ENCODE results near the gene SMIM27.
A peak's percentile ranks its signal among the peaks of the same experiment; 100 is the strongest.

Gene SMIM27

DNA sequence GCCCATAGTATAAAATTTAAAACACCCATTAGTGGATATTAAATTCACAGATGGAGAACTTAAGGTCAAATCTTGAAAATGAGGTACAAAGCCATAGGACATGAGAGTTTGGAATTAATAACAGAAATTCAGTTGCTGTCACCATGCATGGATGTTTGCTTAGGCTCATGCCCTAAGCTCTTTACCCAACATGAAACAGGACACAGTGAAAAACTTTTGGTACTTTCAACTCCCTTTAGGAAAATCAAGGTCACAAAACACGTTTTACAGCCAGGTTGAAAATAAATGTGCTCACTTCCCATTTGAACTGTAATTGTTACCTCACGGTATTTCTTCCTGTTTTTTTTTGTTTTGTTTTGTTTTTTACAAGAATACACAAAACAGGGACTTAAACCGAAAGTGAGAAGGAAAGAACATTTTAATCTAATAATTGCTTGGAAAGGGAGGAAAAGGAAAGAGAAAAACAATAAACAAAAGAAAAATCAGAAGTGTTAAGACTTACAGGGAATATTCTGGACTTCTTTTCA lies 6.3 kb downstream of the SMIM27 start:
- no peak for DNase-seq (ENCODE audit: low spot score)

DNA sequence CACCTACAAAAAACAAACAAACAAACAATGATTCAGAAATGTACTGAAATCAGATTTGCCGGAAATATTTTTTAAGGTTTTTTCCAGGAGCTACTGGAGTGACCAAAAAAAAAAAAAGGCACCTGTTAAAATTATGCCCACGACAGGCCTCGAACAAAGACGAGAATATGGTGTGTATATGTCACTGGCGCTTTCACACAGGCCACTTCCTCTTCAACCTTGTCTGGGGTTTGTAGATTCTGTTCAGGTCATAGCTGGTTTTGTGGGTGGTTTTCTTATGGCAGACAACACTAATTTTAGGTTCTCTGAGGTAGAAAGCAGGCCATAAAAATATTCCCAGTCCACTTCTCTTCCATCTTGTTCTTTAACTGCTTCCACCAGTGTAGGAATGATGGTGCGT lies 13.8 kb downstream of the SMIM27 start:
- DNase-seq (ENCODE audit: low spot score), result no peak

GRCh38 chr9:32566770-32567169 lies 14.6 kb downstream of the SMIM27 start:
- DNase-seq (ENCODE audit: low spot score), result no peak

- no peak for DNase-seq (ENCODE audit: low spot score)
Observed at GRCh38 chr9:32570262-32570661, 18.1 kb downstream of the SMIM27 start.

GRCh38 chr9:32571969-32572899 lies 20.1 kb downstream of the SMIM27 start:
- peak; percentile 49 for DNase-seq (ENCODE audit: low spot score)

DNA sequence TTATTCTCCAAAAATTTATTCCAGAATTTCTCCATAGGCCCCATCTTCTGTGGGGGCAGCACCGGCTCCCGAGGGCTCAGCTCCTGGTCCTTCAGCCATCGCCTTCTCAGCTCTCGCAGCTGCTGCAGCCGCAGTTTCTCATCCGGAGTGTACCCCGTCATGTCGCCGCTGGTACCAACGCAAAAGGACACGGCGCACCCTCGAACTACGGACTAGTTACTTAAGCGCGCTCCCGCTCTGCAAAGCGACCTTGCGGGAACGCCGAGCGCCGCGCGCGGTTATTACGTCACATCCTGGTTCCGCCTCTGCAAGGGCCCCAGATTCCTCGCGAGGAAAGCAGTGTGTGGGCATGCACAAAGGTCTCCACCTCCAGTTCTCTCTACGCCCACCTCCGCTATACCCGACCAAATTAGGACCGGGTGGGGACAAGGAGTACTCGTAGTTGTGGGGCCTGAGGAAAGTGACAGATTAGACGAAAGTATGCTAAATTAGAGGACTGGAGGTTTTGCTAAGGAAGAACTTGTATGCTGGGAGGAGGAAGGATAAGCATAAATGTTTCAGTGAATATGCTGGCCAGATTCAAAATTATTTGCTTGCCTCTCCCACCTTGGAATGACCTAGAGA lies 20.9 kb downstream of the SMIM27 start, which contains the start of gene NDUFB6:
NDUFB6 (minus strand) TSS at position 260 of the 624 bp plus-strand sequence; CDS start at position 161, 99 bp downstream.
- DNase-seq (ENCODE audit: low spot score), result peak; percentile 63

- DNase-seq (ENCODE audit: low spot score), result no peak
Observed at GRCh38 chr9:32573821-32574220, 21.7 kb downstream of the SMIM27 start.

- no peak for DNase-seq (ENCODE audit: low spot score)
Observed at GRCh38 chr9:32574858-32575257, 22.7 kb downstream of the SMIM27 start.

DNA sequence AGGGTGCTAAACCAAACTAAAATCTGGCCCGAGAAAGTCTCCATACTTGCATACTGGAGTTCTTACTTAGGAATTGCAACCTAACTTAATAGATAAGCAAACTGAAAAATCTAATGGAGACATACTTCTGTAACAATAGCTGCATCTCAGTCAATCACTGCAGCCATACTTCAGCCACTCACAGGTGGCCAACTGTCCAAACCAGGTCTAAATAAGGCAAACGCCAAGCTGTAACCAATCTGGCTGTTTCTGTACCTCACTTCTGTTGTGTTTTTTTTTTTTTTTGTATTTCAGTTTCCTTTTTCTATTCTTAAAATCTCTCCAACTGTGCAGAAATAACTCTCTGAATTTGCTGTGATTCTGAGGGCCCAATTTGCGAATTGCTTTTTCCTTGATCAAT lies 25.2 kb downstream of the SMIM27 start:
- DNase-seq (ENCODE audit: low spot score), result no peak

- DNase-seq (ENCODE audit: low spot score), result no peak
Observed at GRCh38 chr9:32578976-32579375, 26.8 kb downstream of the SMIM27 start.

DNA sequence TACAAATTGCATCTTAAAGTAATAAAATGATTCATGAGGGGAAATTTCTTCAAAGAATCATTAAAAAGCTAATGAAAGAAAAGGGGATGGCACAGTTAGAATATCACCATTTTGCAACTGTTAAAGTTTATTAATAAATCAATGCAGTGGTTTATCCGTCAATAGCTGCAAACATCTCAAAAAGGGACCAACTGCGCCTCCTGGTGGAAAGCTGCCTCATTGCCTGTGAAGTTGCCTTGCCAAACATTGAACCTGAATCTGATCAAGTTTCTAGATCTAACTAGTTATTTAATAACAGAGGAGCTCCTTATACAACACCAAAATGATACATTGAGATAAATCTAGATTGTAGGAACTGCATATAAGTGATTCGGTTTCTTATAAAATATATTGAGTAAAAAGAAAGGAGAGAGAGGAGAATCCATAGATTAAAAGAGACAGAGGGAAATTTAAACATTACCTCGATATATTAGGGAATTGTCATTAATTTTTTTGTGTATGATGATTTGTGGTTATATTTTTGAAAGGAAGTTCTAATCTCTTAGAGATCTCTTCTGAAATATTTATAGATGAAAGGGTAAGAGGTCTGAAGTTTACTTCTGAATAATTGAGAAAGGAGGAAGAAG lies 27.7 kb downstream of the SMIM27 start:
- no peak for DNase-seq (ENCODE audit: low spot score)

- DNase-seq (ENCODE audit: low spot score), result no peak
Observed at GRCh38 chr9:32580631-32581300, 28.6 kb downstream of the SMIM27 start.

DNA sequence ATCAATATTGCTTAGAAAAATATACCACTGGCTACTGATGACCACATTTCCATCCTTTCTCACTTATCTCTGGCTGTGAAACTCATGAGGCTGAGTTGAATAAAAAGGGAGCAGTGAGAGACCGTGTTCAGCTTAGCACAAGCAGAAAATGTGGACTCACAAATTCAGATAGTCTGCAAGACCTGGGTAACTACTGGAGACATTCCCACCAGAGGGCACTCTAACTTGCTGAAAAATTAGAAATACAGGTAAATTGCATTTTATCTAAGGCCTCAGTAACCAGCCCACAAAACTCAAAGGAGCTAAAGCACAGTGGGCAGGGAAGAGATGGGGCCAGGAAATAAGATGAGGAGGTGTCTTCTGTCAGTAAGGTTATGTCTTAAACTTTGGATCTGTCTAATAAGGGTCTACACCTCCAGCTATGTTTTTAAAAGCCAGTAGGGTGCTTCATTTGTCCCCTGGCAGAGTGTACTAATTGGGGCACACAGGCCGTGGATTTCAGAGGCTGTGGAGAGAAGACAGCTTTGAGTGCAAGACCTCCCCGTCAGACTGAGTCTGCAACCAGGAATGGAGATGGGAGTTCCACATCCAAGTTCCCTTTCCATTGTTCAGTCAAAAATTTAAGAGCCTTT lies 29.5 kb downstream of the SMIM27 start:
- no peak for DNase-seq (ENCODE audit: low spot score)

- no peak for DNase-seq (ENCODE audit: low spot score)
Observed at GRCh38 chr9:32584784-32585183, 32.7 kb downstream of the SMIM27 start.

DNA sequence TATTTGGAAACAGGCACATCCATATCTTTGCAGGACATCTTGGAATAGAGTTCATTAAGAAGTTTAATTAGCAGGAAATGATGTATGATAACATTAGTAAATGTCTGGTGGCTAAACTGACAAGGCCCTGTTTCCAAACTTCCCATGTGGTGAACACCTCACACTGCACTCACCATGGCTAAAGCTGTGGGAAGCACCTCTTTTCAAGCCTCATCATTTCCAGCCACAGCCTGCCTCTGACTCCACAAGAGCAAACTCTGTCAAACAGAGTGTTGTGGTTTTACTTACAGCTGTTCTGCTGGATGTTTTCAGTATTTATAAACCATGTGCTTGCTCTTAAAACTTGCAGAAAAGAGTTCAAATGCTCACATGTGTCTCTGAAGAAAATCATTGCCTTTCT lies 35.8 kb downstream of the SMIM27 start:
- DNase-seq (ENCODE audit: low spot score), result no peak

DNA sequence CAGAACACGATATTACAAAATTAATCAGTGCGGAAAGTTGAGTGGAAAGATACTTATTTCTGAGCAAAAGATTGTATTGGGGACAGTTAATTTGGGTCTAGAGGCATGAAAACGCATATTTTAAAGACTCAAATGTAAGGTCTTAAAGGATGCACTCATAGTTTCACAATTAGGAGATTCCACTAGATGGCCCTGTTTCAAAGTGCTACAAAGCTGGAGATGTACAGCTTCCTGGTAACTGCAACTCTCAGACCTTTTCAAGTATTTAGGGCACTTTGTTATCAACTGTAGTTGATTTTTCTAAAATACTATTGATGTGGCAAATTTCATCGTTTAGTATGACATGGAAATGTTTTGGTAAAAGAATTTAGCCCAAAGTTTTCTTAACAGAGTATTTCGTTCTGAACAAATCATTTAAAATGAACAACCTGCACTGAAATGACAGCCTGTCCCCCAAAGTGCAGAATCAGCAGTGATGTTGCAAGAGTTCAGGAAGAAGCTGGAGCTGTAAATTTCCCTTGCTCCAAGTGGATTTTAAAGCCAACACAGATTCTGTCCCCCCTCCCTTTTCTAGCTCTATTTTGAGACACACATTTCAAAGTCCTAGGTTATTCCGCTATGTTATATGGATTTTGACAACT lies 37.1 kb downstream of the SMIM27 start:
- DNase-seq (ENCODE audit: low spot score), result no peak

GRCh38 chr9:32590476-32590875 lies 38.3 kb downstream of the SMIM27 start:
- no peak for DNase-seq (ENCODE audit: low spot score)

DNA sequence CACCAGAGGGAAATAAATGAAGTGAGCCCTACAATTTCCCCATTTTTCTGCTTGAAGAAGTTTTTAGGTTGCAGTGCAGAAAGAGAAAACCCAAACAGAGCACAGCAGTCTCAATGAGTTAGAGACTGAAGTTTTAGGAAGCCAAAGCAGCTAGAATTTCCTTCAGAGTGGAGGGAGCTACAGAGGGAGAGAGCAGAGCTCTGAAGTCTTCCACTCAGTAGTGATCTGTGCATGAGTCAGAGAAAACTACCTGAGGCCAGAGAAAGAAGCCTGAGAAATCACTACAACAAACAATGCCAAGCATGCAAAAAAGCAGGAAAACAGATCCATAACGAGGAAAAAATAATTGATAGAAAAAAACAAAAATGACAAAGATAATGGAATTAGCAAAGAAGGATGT lies 38.8 kb downstream of the SMIM27 start:
- no peak for DNase-seq (ENCODE audit: low spot score)

DNA sequence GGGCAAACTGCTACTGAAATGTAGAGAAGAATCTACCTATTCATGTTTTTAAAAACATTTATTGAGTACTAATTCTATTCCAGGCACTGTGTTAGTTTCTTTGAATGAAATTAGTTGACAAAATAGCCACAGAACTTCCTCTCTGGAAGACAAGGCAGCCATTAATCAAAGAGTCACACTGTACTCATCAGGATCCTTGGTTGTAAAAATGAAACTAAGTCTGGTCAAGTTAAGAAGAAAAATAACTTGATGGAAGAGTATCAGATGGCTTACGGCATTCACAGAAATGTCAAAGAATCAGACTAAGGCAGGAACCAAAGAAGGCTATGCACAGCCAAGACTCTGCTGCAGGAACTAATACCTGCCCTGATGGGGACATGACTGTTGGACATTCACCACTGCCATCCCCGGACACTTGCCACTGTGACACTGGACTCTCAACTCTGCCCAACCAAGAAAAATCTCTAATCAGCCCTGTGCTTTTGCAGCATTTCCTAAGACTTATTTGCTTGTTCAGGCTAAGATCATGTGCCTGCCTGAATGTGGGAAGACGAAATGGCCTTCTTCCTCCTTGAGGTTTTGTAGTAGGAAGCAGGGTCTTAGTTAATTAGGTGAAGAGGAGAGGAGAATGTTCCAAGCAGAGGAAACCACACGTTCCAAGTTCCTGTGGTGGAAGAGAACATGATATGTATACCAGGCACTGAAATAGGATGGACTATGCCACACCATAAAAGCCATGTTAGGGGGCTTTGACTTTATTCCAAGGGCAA lies 44.2 kb downstream of the SMIM27 start:
- no peak for DNase-seq (ENCODE audit: low spot score)

- no peak for DNase-seq (ENCODE audit: low spot score)
Observed at GRCh38 chr9:32596936-32597335, 44.8 kb downstream of the SMIM27 start.
